ENCODE measurements around the gene NACC1.
"Not testable (repeated sequence)": the region's sequence is repeated elsewhere in the genome, so short reads cannot be mapped to it uniquely, and the experiment has no call there.

The NACC1 gene

GRCh38 chr19:13138171-13138915 is 20.3 kb downstream of the NACC1 start:
- no peak for DNase-seq

GRCh38 chr19:13138916-13139198 is 20.8 kb downstream of the NACC1 start:
- DNase-seq, result no peak

GRCh38 chr19:13139633-13140311 is 21.7 kb downstream of the NACC1 start:
- DNase-seq, result no peak

DNA sequence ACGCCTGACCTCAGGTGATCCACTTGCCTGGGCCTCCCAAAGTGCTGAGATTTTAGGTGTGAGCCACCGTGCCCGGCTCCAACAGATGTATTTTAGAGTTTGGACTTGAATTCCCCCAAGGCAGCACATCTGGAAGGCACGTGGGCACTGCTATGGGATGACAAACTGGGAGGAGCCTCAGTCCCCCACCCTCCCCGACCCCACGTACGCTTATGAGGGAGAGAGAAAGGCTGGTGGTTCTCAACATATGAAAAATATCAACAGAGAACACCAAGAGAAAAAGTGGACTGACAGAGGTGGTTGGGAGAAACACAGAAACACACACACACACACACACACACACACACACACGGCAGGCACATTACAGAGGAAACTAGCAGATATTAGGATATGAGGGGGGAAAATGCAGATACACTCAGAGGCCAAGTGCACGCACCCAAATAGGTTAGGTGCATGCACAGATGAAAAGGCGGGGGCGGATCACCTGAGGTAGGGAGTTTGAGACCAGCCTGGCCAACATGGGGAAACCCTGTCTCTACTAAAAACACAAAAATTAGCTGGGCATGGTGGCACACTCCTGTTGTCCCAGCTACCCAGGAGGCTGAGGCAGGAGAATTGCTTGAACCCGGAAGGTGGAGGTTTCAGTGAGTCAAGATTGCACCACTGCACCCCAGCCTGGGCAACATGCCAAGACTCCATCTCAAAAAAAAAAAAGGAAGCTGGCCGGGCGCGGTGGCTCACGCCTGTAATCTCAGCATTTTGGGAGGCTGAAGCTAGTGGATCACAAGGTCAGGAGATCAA is 28.9 kb downstream of the NACC1 start:
- DNase-seq, result peak in 1 of 58 donors; percentile 14

DNA sequence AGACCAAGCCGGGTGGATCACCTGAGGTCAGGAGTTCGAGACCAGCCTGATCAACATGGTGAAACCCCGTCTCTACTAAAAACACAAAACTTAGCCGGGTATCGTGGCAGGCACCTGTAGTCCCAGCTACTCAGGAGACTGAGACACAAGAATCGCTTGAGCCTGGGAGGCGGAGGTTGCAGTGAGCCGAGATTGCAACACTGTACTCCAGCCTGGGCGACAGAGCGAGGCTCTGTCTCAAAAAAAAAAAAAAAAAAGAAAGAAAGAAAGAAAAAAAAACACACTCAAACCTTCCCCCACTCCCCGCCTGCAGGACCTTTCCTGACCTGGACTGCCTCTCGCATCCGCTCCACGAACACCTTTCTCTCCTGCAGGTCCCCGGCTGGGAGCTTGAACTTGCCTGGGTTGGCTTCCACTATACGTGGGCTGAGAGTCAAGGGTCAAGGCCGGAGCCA is 31.1 kb downstream of the NACC1 start:
- not testable (repeated sequence) for DNase-seq

- peak in 25 of 58 donors; percentile 19 to 66 (median 55) for DNase-seq
Measured at GRCh38 chr19:13149628-13150186, 31.6 kb downstream of the NACC1 start.

GRCh38 chr19:13150187-13150930 is 32.3 kb downstream of the NACC1 start, which contains the start of the genes IER2 and STX10:
Gene IER2 (plus strand): TSS chr19:13150411. CDS start chr19:13153187, 2,776 bp downstream.
Gene STX10 (minus strand): TSS chr19:13150375. CDS start chr19:13150173, 202 bp downstream.
- peak; percentile 65 to 97 (median 94) for DNase-seq

DNA sequence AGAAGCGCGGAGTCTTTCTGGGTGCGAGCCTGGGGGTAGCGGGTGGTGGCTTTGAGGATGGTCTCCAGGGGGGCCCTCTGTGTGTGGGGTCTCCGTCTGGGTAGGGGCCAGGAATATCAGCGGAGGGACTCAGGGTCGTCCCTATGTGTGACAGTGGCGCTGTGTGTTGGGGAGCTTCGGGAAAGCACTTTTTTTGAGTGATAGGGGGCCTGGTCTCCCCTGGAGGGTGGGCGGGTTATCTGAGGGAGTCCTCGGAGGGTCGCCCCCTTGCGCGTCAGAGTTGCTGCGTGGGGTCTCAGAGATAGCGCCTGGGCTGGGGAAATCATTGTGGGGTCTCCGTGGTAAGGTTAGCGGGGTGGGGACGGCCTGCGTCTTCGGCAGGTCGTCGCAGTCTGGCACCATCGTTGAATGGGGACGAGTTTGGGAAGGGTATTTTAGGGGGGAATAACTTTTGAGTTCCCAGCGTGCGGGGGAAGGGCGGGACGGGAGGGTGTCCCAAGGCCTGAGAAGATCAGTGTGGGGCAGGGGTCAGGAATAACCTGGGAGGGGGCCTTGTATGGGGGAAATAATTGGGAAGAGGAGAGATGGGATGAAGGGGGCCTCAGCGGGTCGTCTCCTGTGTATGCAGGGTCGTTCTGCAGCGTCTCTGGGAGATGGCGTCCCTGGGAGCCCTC is 33.0 kb downstream of the NACC1 start:
- peak in 5 of 58 donors; percentile 43 to 65 (median 50) for DNase-seq

DNA sequence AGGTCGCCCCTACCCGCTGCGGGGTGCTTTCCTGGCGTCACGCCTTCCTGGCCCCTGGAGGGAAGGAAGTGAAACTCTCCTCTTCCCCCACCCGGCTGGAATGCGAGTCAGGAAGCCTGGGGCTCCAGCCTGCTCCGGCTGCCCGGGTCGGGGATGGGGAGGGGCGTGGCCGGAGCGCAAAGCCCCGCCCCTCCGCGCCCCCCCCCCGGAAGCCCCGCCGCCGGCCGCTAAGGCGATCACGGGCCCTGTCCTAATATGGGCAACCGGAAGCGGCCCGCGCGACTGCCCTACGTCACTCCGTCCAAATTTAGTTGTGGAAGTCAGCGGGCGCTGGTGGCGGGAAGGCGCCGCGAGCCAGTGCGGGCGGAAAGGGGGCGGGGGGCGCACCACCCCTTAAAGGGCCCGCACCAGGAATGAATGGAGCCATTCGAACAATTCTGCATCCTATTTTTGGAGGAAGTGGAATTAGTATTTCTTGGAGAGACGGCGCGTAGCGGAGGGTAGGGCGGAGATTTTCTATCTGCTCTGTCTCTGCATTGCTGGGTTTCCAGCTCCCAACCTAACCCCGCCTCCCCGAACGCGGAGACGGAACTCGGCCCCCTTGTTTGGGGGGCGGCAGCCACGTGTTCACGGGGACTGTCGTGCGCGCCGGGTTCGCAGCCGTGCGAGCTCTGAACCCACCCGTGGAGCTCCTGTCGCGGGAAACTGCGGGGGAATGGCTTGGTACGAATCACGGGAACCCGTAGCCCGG is 33.7 kb downstream of the NACC1 start:
- peak; percentile 76 to 98 (median 96) for DNase-seq

- DNase-seq, result peak in 1 of 58 donors; percentile 80
Measured at GRCh38 chr19:13152356-13152973, 34.4 kb downstream of the NACC1 start.

- DNase-seq, result peak in 57 of 58 donors; percentile 56 to 97 (median 92)
Measured at GRCh38 chr19:13152974-13153568, 35.0 kb downstream of the NACC1 start.

DNA sequence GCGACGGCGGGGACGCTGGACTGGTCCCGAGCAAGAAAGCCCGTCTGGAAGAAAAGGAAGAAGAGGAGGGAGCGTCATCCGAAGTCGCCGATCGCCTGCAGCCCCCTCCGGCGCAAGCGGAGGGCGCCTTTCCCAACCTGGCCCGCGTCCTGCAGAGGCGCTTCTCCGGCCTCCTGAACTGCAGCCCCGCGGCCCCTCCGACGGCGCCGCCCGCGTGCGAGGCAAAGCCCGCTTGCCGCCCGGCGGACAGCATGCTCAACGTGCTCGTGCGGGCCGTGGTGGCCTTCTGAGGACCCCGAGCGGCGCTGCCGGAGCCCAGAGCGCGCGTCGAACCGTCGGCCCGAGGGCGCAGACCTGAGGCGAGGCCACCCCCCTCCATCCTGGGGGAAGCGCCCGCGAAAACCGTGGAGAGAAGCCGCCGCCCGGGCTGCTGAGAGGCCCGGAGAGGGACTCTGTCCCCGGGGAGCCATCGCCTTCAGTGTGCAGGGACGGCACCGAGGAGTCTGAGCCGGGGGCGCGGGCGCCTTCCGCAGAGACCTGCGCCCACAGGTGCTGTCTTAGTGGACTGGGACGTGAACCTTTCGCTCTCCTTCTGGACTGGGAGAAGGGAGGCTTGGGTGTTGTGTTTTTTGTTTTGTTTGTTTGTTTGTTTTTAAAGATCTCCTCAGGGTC is 35.6 kb downstream of the NACC1 start:
- peak in 4 of 58 donors; percentile 12 to 63 (median 40) for DNase-seq

GRCh38 chr19:13154241-13154778 is 36.2 kb downstream of the NACC1 start:
- peak in 30 of 58 donors; percentile 19 to 53 (median 32) for DNase-seq

DNA sequence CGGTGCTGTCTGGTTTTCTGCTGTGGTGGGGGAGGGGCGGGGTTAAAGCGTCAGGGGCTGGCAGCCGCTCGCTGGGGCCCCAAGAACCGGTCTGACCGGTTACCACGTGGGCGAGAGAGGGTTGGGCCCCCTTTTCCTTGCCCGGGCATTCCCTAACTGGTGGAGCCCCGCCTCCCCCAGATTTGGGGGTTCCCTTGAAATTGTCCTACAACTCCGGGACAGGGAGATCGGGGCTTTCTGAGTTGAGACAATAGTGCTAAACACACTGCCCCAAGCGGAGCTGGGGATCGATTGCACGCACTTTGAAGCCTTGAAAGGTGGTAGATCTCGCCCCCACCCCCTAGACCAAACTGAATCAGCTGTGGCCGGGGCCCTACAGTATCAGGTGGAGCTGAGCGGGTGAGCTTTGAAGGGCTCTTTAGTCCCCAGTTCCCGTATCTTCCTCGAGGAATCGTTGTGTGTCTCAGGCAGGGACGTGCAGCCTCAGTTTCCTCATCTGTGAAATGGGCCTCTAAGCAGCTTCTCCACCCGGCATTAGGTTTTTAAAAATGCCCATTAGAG is 36.9 kb downstream of the NACC1 start:
- peak in 14 of 58 donors; percentile 10 to 52 (median 26) for DNase-seq

GRCh38 chr19:13155472-13156359 is 37.7 kb downstream of the NACC1 start:
- peak in 26 of 58 donors; percentile 13 to 55 (median 27) for DNase-seq

- DNase-seq, result no peak
Measured at GRCh38 chr19:13159713-13160112, 41.6 kb downstream of the NACC1 start.

Measured in anterior cingulate cortex (tissue), 58 donors.